HFF-Myc (cell line): ENCODE measurements around the gene NME9.

Experiments used
- DNase-seq: peaks from one replicate; pipeline ENCODE4 v3.0.0-alpha.2; 2011; ENCODE audit warnings: low read depth; ENCODE audit errors: extremely low read depth
- H3K4me3 ChIP-seq: replicated peaks from 2 replicates; pipeline ENCODE4 v1.5.1; 2011; ENCODE audit warnings: low read depth, mild to moderate bottlenecking, control low read depth, low read length
- CTCF ChIP-seq: IDR thresholded peaks from 2 replicates; pipeline ENCODE4 v1.5.1; 2012; ENCODE audit warnings: mild to moderate bottlenecking, low read depth, low read length, control low read depth; ENCODE audit errors: missing control alignments

NME9 gene

GRCh38 chr3:138289260-138289659 is 40.4 kb downstream of the NME9 start:
- no peak for DNase-seq
- TF ChIP-seq CTCF = no peak
- H3K4me3 ChIP-seq = no peak overlapping the region

- no peak for TF ChIP-seq CTCF
- no peak for DNase-seq
- H3K4me3 ChIP-seq = no peak overlapping the region
Observed at GRCh38 chr3:138284957-138285477, 44.6 kb downstream of the NME9 start.

GRCh38 chr3:138284079-138284478 is 45.6 kb downstream of the NME9 start:
- no peak for TF ChIP-seq CTCF
- no peak for DNase-seq
- H3K4me3 ChIP-seq = no peak overlapping the region

GRCh38 chr3:138282836-138283235 is 46.8 kb downstream of the NME9 start:
- no peak for TF ChIP-seq CTCF
- DNase-seq = no peak
- no peak overlapping the region for H3K4me3 ChIP-seq

GRCh38 chr3:138281561-138281960 is 48.1 kb downstream of the NME9 start:
- no peak overlapping the region for H3K4me3 ChIP-seq
- DNase-seq = no peak
- TF ChIP-seq CTCF = no peak

- DNase-seq = no peak
- no peak overlapping the region for H3K4me3 ChIP-seq
- TF ChIP-seq CTCF = no peak
Observed at GRCh38 chr3:138271189-138271794, 58.4 kb downstream of the NME9 start.

GRCh38 chr3:138270245-138270644 is 59.4 kb downstream of the NME9 start:
- TF ChIP-seq CTCF = no peak
- no peak for DNase-seq
- no peak overlapping the region for H3K4me3 ChIP-seq
